Endometrial microvascular endothelial cells (primary cell): Measurements from ENCODE around the gene CEL. TPM values are rescaled to one million over a fixed set of nuclear protein-coding genes. Genes with fewer than 3 reads are reported as not detected.

ENCODE experiments used
- total RNA-seq: library from RNA; depleted of rRNA; stranded (reverse); fragments of >200 nt; gene quantifications from one replicate; pipeline ENCODE4 v1.2.3, GENCODE V29; 2015; ENCODE audit errors: inconsistent ontology term

Gene CEL
- total RNA-seq, 1 donor from 2014 or later = 0.37 TPM

Other genes starting within 250 kb of the CEL start
- not detected for gene AK8, start 183.7 kb upstream of the CEL start, total RNA-seq
- gene SPACA9, start 183.1 kb upstream of the CEL start, total RNA-seq = 2.9 TPM
- 19.0 TPM for gene TSC1, start 117.4 kb upstream of the CEL start, total RNA-seq
- gene GFI1B, start 83.3 kb upstream of the CEL start, total RNA-seq = not detected
- 58.4 TPM for gene GTF3C5, start 31.0 kb upstream of the CEL start, total RNA-seq
- 17.6 TPM for gene RALGDS, start 59.3 kb downstream of the CEL start, total RNA-seq
- 0.37 TPM for gene GBGT1, start 101.9 kb downstream of the CEL start, total RNA-seq
- gene OBP2B, start 147.3 kb downstream of the CEL start, total RNA-seq = not detected
- not detected for gene ABO, start 213.2 kb downstream of the CEL start, total RNA-seq